Measurements from ENCODE around the gene ZMIZ1.

DNA sequence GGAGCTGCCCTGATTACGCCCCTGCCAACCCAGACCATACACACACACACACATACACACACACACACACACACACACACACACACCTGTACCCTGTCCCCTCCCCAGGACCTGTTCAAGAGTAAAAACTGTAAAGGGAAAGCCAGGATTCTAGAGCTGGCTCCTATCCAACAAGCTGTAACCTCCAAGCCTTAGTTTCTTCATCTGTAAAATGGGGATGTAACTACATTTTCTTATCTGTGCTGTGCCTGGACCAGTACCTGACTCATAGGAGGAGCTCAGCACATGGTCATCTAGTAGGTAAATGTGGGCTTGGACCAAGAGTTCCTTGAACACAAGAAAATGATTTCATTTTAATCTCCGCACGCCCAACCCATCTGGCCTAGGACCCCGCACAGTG lies 128.8 kb downstream of the ZMIZ1 start:
- TF ChIP-seq, protein P1, sequence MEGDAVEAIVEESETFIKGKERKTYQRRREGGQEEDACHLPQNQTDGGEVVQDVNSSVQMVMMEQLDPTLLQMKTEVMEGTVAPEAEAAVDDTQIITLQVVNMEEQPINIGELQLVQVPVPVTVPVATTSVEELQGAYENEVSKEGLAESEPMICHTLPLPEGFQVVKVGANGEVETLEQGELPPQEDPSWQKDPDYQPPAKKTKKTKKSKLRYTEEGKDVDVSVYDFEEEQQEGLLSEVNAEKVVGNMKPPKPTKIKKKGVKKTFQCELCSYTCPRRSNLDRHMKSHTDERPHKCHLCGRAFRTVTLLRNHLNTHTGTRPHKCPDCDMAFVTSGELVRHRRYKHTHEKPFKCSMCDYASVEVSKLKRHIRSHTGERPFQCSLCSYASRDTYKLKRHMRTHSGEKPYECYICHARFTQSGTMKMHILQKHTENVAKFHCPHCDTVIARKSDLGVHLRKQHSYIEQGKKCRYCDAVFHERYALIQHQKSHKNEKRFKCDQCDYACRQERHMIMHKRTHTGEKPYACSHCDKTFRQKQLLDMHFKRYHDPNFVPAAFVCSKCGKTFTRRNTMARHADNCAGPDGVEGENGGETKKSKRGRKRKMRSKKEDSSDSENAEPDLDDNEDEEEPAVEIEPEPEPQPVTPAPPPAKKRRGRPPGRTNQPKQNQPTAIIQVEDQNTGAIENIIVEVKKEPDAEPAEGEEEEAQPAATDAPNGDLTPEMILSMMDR (IDR thresholded peaks at IDR 0.05), result no peak
- TF ChIP-seq POLR2A (IDR thresholded peaks at IDR 0.05), result no peak

Data from adrenal gland (tissue), 5 donors.